ENCODE results near the gene SLC7A4. TPM values are rescaled to one million over a fixed set of nuclear protein-coding genes. Genes with fewer than 3 reads are reported as not detected.
"Not testable (repeated sequence)": the region's sequence is repeated elsewhere in the genome, so short reads cannot be mapped to it uniquely, and the experiment has no call there.

Gene SLC7A4
- total RNA-seq, 6 donors from 2014 or later, result 1.2 to 5.2 (median 1.5) TPM; not detected in 1

DNA sequence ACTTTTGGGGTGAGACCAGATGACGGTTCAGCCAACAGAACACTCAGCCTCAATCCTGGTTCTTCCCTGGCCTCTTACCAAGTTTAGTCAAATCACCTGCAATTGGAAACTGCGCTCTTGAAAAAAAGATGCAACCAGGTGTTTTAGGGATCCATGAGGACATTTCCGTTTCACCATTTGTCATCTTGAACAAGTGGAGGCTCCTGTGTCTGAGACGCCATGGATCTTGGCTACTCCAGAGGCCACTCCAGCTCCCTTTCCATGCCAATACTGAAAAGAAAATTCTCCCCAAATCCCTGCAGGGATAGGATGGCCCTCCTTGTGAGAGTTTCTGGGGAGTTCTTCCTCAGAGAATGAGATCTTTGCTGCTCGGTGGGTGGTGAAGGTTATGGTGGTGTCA, 41.1 kb upstream of the SLC7A4 start:
- H3K4me3 ChIP-seq, result no peak overlapping the region
- no peak for DNase-seq
- no peak for TF ChIP-seq POLR2A (IDR thresholded peaks at IDR 0.05)
- TF ChIP-seq EP300 (IDR thresholded peaks at IDR 0.05), result no peak
- TF ChIP-seq, protein P1, sequence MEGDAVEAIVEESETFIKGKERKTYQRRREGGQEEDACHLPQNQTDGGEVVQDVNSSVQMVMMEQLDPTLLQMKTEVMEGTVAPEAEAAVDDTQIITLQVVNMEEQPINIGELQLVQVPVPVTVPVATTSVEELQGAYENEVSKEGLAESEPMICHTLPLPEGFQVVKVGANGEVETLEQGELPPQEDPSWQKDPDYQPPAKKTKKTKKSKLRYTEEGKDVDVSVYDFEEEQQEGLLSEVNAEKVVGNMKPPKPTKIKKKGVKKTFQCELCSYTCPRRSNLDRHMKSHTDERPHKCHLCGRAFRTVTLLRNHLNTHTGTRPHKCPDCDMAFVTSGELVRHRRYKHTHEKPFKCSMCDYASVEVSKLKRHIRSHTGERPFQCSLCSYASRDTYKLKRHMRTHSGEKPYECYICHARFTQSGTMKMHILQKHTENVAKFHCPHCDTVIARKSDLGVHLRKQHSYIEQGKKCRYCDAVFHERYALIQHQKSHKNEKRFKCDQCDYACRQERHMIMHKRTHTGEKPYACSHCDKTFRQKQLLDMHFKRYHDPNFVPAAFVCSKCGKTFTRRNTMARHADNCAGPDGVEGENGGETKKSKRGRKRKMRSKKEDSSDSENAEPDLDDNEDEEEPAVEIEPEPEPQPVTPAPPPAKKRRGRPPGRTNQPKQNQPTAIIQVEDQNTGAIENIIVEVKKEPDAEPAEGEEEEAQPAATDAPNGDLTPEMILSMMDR (IDR thresholded peaks at IDR 0.05), result no peak
- no peak for TF ChIP-seq POLR2AphosphoS5 (IDR thresholded peaks at IDR 0.05)
- WGBS, 2 donors, result 93 to 96% methylated on average over 5 of the region's 5 CpGs
- H3K4me1 ChIP-seq, result no peaks in the 10 kb centered on the region
- H3K36me3 ChIP-seq, result no peaks in the 10 kb centered on the region
- H3K9me3 ChIP-seq, result no peaks in the 10 kb centered on the region
- H3K27me3 ChIP-seq, result no peaks in the 10 kb centered on the region
- H3K27ac ChIP-seq, result no peak overlapping the region
- ATAC-seq (ENCODE audit: low FRiP score in 2 of 2), result no peak

DNA sequence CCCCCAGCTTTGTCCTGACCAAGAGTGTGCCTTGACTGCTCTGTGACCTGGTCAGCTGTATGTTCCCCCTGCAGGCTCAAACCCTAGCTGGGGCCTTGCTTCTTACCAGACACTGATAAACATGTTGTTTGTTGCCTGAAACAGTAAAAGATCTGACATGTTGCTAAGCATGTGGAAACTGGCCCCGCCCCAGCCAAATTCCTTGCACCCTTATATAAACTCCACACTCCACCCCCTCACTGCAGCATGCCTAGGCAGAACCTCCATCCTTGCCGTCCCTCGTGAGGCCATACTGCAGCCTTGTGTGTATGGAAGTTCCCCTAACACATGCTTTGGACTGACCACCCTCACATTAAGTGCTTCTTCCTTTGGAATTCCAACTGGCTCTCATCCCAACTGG, 40.7 kb upstream of the SLC7A4 start:
- H3K9me3 ChIP-seq, result no peaks in the 10 kb centered on the region
- 86 to 90% methylated on average over 3 of the region's 3 CpGs for WGBS, 2 donors
- DNase-seq, result no peak
- H3K4me3 ChIP-seq, result no peak overlapping the region
- no peak for ATAC-seq (ENCODE audit: low FRiP score in 2 of 2)
- TF ChIP-seq EP300 (IDR thresholded peaks at IDR 0.05), result no peak
- TF ChIP-seq POLR2A (IDR thresholded peaks at IDR 0.05), result no peak
- TF ChIP-seq POLR2AphosphoS5 (IDR thresholded peaks at IDR 0.05), result no peak
- TF ChIP-seq, protein P1 (IDR thresholded peaks at IDR 0.05), result no peak
- H3K36me3 ChIP-seq, result no peaks in the 10 kb centered on the region
- no peaks in the 10 kb centered on the region for H3K4me1 ChIP-seq
- no peak overlapping the region for H3K27ac ChIP-seq
- no peaks in the 10 kb centered on the region for H3K27me3 ChIP-seq

DNA sequence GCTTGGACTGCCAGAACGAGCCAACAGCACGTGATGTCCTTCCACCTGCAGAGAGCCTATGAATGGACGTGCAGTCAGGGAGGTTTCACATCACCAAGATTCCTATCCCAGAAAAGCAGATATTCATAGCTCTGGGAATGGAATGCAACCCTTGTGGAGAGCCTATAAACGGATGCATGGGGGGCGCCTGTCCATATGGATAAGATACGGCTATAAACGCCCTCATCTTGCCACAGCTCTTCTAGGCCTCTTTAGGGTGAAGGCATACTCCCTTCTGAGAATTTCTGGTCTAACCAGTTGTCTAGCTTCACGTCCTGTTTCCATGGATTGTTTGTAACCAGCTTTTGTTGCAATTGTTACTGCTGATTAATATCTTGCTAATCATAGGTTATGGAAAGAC, 39.4 kb upstream of the SLC7A4 start:
- H3K9me3 ChIP-seq; ATAC-seq (ENCODE audit: low FRiP score in 2 of 2); DNase-seq; H3K4me1 ChIP-seq; H3K36me3 ChIP-seq; H3K4me3 ChIP-seq; H3K27ac ChIP-seq; H3K27me3 ChIP-seq: not testable (repeated sequence)
- WGBS, 2 donors, result 75 to 81% methylated on average over 8 of the region's 8 CpGs

DNA sequence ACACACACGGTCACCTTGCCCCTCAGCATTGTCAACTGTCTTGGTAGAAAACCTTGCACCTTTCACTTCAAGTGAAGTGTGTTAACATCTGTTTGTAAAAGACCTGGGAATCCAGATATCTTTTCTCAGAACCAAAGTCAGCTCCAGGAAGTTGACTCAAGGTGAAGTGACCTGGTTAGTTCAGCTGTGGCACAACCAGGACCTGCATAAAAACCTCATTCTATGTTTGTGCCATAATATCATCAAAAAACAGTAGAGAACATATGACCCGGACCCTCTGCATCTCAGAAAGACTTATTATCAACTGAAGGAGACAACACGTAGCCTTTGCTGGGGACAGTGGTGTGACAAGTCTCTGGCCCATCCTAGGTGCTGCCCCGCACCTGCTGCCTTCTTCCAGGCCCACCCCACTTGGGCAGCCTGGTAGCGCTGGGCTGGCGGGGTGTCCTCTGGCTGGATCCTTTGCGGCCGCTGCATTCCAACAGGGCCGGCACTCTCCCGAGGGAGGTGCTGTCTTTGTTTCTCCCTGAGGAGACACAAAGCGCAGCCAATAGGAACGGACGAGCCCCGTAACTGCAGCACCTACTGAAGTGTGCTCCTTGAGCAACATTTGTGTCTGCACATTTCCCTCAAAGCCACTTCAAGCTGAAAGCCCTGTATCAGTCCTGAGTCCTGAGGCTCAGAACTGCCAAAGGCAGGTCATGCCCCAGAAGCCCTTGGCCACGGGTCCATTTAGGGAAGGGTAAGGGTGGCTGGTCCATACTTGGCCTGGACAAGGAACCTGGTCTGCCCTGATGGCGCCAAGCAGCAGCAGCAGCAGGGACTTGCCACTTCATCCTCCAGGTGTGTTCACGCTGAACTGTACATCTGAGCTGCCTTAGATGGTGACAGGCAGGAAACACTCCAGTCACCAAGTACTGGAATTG, 38.6 kb upstream of the SLC7A4 start:
- H3K4me1 ChIP-seq, result no peaks in the 10 kb centered on the region
- H3K4me3 ChIP-seq, result no peak overlapping the region
- no peaks in the 10 kb centered on the region for H3K36me3 ChIP-seq
- no peak for TF ChIP-seq EP300 (IDR thresholded peaks at IDR 0.05)
- no peak for TF ChIP-seq POLR2AphosphoS5 (IDR thresholded peaks at IDR 0.05)
- no peak for TF ChIP-seq POLR2A (IDR thresholded peaks at IDR 0.05)
- TF ChIP-seq, protein P1 (IDR thresholded peaks at IDR 0.05), result no peak
- DNase-seq (peak in 1 of 2 donors; percentile 47), ATAC-seq (ENCODE audit: low FRiP score in 2 of 2) (no peak)
- 74 to 92% methylated on average over 4 to 17 of the region's 17 CpGs for WGBS, 2 donors
- H3K27me3 ChIP-seq, result no peaks in the 10 kb centered on the region
- no peaks in the 10 kb centered on the region for H3K9me3 ChIP-seq
- no peak overlapping the region for H3K27ac ChIP-seq

DNA sequence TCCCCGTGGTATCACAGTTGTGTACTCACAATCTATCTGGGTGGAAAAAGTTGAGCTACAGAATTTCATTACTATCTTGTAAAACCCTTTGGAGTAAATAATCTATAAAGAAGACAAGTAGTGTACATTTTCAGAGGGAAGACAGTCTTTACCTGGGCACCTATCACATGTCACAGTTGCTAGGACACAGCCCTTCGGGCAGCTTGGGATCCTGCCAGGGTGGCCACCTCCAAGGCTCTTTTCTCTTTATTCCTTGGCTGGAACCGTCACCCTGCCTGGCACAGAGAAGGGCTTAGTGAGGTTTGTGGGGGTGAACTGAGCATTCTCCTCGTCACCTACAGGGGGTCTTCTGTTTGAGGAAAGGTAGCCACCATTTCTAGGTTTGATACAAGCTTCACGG, 37.0 kb upstream of the SLC7A4 start:
- H3K9me3 ChIP-seq, result no peaks in the 10 kb centered on the region
- ATAC-seq (ENCODE audit: low FRiP score in 2 of 2) (no peak), DNase-seq (no peak)
- WGBS, 2 donors, result 60 to 61% methylated on average over 5 of the region's 5 CpGs
- TF ChIP-seq, protein P1 (IDR thresholded peaks at IDR 0.05), result no peak
- TF ChIP-seq POLR2A (IDR thresholded peaks at IDR 0.05) (no peak), POLR2AphosphoS5 (IDR thresholded peaks at IDR 0.05) (no peak), EP300 (IDR thresholded peaks at IDR 0.05) (no peak)
- no peak overlapping the region for H3K27ac ChIP-seq
- no peaks in the 10 kb centered on the region for H3K27me3 ChIP-seq
- no peaks in the 10 kb centered on the region for H3K36me3 ChIP-seq
- no peaks in the 10 kb centered on the region for H3K4me1 ChIP-seq
- H3K4me3 ChIP-seq, result no peak overlapping the region

All from upper lobe of left lung (tissue), 6 donors.